Measurements from ENCODE around the gene PRIMPOL.
"Not testable (repeated sequence)": the region's sequence is repeated elsewhere in the genome, so short reads cannot be mapped to it uniquely, and the experiment has no call there.

Gene PRIMPOL

GRCh38 chr4:184651899-184652298 lies 2.4 kb downstream of the PRIMPOL start:
- H3K4me1 ChIP-seq (ENCODE audit: insufficient read depth, insufficient read length): no peaks in the 10 kb centered on the region
- H3K9ac ChIP-seq (ENCODE audit: insufficient read length, low read depth): no peak overlapping the region
- no peak for TF ChIP-seq SUZ12 (IDR thresholded peaks at IDR 0.05; ENCODE audit: extremely low read depth, insufficient read depth, insufficient read length)
- no peak for TF ChIP-seq ZNF274 (IDR thresholded peaks at IDR 0.05; ENCODE audit: low read depth, low read length)
- no peak for TF ChIP-seq YY1 (IDR thresholded peaks at IDR 0.05; ENCODE audit: insufficient read depth, insufficient read length)
- H3K27me3 ChIP-seq (ENCODE audit: insufficient read depth, insufficient read length): no peaks in the 10 kb centered on the region
- peaks cover 1% of the 10 kb centered on the region for H3K36me3 ChIP-seq (ENCODE audit: insufficient read depth, insufficient read length, low read length)
- no peak overlapping the region for H3K4me3 ChIP-seq (ENCODE audit: insufficient read length, low read depth)
- no peak for DNase-seq (ENCODE audit: low read depth, low spot score)
- H3K9me3 ChIP-seq (ENCODE audit: insufficient read depth, low read length): no peaks in the 10 kb centered on the region

GRCh38 chr4:184652681-184653080 lies 3.1 kb downstream of the PRIMPOL start:
- H3K9me3 ChIP-seq (ENCODE audit: insufficient read depth, low read length); H3K4me1 ChIP-seq (ENCODE audit: insufficient read depth, insufficient read length); H3K4me3 ChIP-seq (ENCODE audit: insufficient read length, low read depth); H3K36me3 ChIP-seq (ENCODE audit: insufficient read depth, insufficient read length, low read length); H3K27me3 ChIP-seq (ENCODE audit: insufficient read depth, insufficient read length); DNase-seq (ENCODE audit: low read depth, low spot score); H3K9ac ChIP-seq (ENCODE audit: insufficient read length, low read depth): not testable (repeated sequence)

- no peaks in the 10 kb centered on the region for H3K27me3 ChIP-seq (ENCODE audit: insufficient read depth, insufficient read length)
- H3K4me1 ChIP-seq (ENCODE audit: insufficient read depth, insufficient read length): no peaks in the 10 kb centered on the region
- H3K9ac ChIP-seq (ENCODE audit: insufficient read length, low read depth): no peak overlapping the region
- no peak overlapping the region for H3K4me3 ChIP-seq (ENCODE audit: insufficient read length, low read depth)
- TF ChIP-seq ZNF274 (IDR thresholded peaks at IDR 0.05; ENCODE audit: low read depth, low read length) (no peak), SUZ12 (IDR thresholded peaks at IDR 0.05; ENCODE audit: extremely low read depth, insufficient read depth, insufficient read length) (no peak), YY1 (IDR thresholded peaks at IDR 0.05; ENCODE audit: insufficient read depth, insufficient read length) (no peak)
- DNase-seq (ENCODE audit: low read depth, low spot score): no peak
- H3K9me3 ChIP-seq (ENCODE audit: insufficient read depth, low read length): no peaks in the 10 kb centered on the region
- H3K36me3 ChIP-seq (ENCODE audit: insufficient read depth, insufficient read length, low read length): peaks cover 8% of the 10 kb centered on the region
Observed at GRCh38 chr4:184653650-184654049, 4.1 kb downstream of the PRIMPOL start.

- Histone ChIP-seq H3K4me1 (ENCODE audit: insufficient read depth, insufficient read length) (no peaks in the 10 kb centered on the region), H3K27me3 (ENCODE audit: insufficient read depth, insufficient read length) (no peaks in the 10 kb centered on the region), H3K4me3 (ENCODE audit: insufficient read length, low read depth) (no peak overlapping the region), H3K9ac (ENCODE audit: insufficient read length, low read depth) (no peak overlapping the region), H3K9me3 (ENCODE audit: insufficient read depth, low read length) (no peaks in the 10 kb centered on the region), H3K36me3 (ENCODE audit: insufficient read depth, insufficient read length, low read length) (peaks cover 17% of the 10 kb centered on the region)
- DNase-seq (ENCODE audit: low read depth, low spot score): no peak
- no peak for TF ChIP-seq ZNF274 (IDR thresholded peaks at IDR 0.05; ENCODE audit: low read depth, low read length)
- no peak for TF ChIP-seq YY1 (IDR thresholded peaks at IDR 0.05; ENCODE audit: insufficient read depth, insufficient read length)
- no peak for TF ChIP-seq SUZ12 (IDR thresholded peaks at IDR 0.05; ENCODE audit: extremely low read depth, insufficient read depth, insufficient read length)
Observed at GRCh38 chr4:184655889-184656869, 6.6 kb downstream of the PRIMPOL start.

- Histone ChIP-seq H3K9ac (ENCODE audit: insufficient read length, low read depth) (no peak overlapping the region), H3K36me3 (ENCODE audit: insufficient read depth, insufficient read length, low read length) (peaks cover 17% of the 10 kb centered on the region), H3K9me3 (ENCODE audit: insufficient read depth, low read length) (no peaks in the 10 kb centered on the region), H3K27me3 (ENCODE audit: insufficient read depth, insufficient read length) (no peaks in the 10 kb centered on the region), H3K4me3 (ENCODE audit: insufficient read length, low read depth) (no peak overlapping the region), H3K4me1 (ENCODE audit: insufficient read depth, insufficient read length) (no peaks in the 10 kb centered on the region)
- DNase-seq (ENCODE audit: low read depth, low spot score): no peak
- TF ChIP-seq SUZ12 (IDR thresholded peaks at IDR 0.05; ENCODE audit: extremely low read depth, insufficient read depth, insufficient read length): no peak
- no peak for TF ChIP-seq YY1 (IDR thresholded peaks at IDR 0.05; ENCODE audit: insufficient read depth, insufficient read length)
- no peak for TF ChIP-seq ZNF274 (IDR thresholded peaks at IDR 0.05; ENCODE audit: low read depth, low read length)
Observed at GRCh38 chr4:184657144-184657543, 7.6 kb downstream of the PRIMPOL start.

GRCh38 chr4:184657820-184658219 lies 8.3 kb downstream of the PRIMPOL start:
- H3K9me3 ChIP-seq (ENCODE audit: insufficient read depth, low read length); H3K4me3 ChIP-seq (ENCODE audit: insufficient read length, low read depth); H3K9ac ChIP-seq (ENCODE audit: insufficient read length, low read depth); DNase-seq (ENCODE audit: low read depth, low spot score); H3K4me1 ChIP-seq (ENCODE audit: insufficient read depth, insufficient read length); H3K27me3 ChIP-seq (ENCODE audit: insufficient read depth, insufficient read length): not testable (repeated sequence)
- H3K36me3 ChIP-seq (ENCODE audit: insufficient read depth, insufficient read length, low read length): peaks cover 17% of the 10 kb centered on the region

GRCh38 chr4:184660978-184661377 lies 11.4 kb downstream of the PRIMPOL start:
- H3K4me3 ChIP-seq (ENCODE audit: insufficient read length, low read depth): no peak overlapping the region
- no peaks in the 10 kb centered on the region for H3K27me3 ChIP-seq (ENCODE audit: insufficient read depth, insufficient read length)
- peaks cover 17% of the 10 kb centered on the region for H3K36me3 ChIP-seq (ENCODE audit: insufficient read depth, insufficient read length, low read length)
- no peak overlapping the region for H3K9ac ChIP-seq (ENCODE audit: insufficient read length, low read depth)
- no peaks in the 10 kb centered on the region for H3K9me3 ChIP-seq (ENCODE audit: insufficient read depth, low read length)
- TF ChIP-seq ZNF274 (IDR thresholded peaks at IDR 0.05; ENCODE audit: low read depth, low read length) (no peak), SUZ12 (IDR thresholded peaks at IDR 0.05; ENCODE audit: extremely low read depth, insufficient read depth, insufficient read length) (no peak), YY1 (IDR thresholded peaks at IDR 0.05; ENCODE audit: insufficient read depth, insufficient read length) (no peak)
- H3K4me1 ChIP-seq (ENCODE audit: insufficient read depth, insufficient read length): no peaks in the 10 kb centered on the region
- no peak for DNase-seq (ENCODE audit: low read depth, low spot score)

All from NT2/D1 (cell line).